ENCODE data around the gene LDLRAD4.
"Not testable (repeated sequence)": the region's sequence is repeated elsewhere in the genome, so short reads cannot be mapped to it uniquely, and the experiment has no call there.

LDLRAD4 gene

DNA sequence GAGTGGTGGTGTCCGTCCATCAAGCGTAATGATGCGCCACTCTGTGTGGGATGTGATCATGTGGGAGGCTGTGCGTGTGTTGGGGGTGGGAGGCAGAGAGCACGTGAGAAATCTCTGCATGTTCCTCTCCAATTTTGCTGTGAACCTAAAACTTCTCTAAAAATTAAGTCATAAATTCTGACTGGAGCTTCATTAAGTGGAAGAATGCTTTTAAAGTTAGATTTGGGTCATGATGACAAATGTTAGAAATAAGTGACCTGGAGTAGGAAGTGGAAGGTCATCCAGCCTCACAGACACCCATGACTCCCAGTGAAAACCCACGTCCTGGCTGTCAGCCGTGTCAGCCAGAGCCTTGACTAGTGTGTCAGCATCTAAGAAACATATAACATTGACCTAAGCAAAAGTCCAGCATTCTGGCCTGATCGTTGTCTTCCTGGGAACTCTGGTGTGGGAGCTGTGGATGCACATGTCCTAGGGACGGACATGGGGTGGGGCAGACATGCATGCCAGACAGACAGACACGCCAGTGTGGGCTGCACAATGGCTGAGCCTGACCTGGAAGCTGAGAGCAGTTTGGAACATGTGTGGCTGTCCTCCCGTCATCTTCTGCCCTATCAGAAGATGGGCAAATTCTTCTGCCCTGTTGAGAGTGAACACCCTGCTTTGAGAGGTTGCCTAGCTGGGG is 262.2 kb downstream of the LDLRAD4 start:
- no peak for DNase-seq

DNA sequence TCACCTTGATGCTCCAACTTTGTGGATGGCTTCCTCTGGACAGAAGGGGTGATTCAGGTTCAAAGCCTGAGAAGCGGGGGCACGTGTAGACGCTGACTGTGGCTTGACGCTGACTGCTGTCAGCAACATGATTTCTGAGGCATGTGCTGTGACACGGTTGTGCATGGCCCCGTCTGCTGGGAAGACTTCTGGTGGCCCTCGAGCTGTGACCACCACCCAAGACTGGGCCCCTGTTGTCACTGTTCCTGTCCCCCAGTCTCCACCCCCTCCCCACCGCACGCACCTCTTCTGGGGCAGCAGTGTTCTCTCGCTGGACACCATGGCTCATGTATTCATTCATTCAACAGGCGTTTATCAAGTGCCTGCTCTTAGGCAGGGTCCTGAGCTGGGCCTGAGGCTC is 262.8 kb downstream of the LDLRAD4 start:
- DNase-seq: no peak

- DNase-seq: no peak
Measured at GRCh38 chr18:13481820-13482617, 263.5 kb downstream of the LDLRAD4 start.

- no peak for DNase-seq
Measured at GRCh38 chr18:13482618-13482945, 264.0 kb downstream of the LDLRAD4 start.

DNA sequence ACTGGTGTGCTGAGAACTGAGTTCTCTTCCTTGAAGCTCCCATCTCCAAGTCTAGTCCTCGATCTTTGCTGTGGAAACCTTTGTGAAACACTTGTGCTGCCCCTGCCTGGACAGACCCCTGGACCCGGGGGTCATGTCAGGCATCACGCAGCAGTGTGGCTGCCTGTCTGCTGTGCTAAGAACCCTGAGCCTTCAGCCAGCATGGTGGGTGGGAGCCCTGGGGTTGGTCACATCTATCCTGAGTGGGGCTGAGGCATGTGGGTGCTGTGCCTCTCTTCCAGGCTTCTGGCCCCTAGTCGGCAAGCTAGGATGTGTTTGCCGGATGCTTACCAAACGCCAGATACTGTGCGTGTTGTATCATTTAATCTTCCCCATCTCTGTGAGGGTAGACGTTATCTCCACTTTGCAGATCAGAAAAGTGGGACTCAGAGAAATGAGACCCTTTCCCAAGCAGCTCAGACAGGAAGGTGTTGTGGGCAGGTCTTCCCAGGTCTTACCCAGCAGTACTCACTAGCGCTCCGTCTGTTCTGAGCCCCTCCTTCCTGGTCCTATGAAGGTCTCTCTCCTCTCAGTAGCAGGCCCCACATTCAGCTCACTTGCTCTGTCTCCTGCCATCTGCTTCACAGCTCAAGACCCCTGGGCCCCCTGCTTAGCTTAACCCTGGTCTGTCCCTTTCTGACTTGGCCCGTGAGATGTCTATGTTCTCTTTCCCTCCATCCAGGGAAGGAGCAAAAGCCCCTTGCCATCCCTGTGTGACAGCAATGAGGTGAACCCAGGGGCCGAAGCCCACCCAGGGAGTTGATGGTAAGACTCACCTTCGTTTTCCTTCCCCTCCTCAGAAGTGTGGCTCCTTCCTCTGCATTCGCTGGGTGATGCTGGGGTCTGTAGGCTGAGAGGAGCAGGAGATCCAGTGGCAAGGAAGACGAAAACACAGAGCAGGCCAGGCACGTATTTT is 265.0 kb downstream of the LDLRAD4 start:
- no peak for DNase-seq

GRCh38 chr18:13485182-13485581 is 266.6 kb downstream of the LDLRAD4 start:
- DNase-seq: no peak

DNA sequence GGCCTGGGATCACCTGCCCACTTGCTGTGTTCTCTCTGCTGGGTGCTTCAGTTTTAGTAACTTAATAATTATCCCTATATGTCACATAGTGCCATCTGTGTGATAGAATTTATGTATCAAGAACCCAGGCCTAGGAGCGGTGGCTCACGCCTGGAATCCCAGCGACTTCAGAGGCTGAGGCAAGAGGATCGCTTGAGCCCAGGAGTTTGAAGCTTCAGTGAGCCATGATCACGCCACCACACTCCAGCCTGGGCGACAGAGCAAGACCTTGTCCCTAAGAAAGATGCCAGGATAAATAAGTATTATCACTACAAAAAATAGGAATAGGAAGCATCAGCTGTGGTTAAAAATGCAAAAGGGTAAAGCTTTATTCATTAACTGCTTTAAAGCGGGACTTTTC is 267.0 kb downstream of the LDLRAD4 start:
- no peak for DNase-seq

DNA sequence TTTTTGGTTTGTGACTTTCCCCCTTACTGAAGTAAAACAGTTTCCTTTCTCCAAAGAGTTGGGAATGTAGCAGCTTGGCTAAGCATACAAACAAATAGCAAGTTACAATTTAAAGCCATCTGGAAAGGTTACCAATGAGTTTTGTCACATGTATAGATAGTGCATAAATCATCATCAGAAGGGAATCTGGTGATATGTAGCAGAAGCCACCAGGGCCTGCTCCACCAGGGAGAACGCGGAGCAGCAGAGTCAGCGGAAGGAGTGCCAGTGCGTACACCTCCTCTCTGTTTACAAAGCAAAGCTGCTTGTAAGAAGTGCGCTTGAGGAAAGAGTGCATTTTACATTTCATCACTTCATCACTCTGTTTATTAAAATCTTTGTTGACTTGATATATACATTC is 267.7 kb downstream of the LDLRAD4 start:
- no peak for DNase-seq

DNA sequence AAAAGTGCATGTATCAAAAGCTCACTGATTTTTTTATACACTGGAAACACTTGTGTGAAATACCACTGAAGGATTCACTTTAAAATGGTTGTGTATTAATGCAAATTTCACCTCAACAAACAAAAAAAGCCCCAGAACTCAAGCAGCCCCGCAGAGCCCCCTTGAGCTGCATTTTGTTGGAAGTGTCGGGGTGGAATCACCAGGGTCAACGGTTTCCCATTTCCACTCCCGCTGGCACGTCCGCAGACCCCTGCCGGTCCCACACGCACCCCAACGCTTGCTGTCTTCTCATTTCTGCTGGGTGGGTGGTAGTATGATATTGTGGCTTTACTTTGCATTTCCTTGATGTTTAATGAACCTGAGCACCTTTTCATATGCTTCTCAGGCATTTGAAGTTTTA is 268.1 kb downstream of the LDLRAD4 start:
- no peak for DNase-seq

- DNase-seq: no peak
Measured at GRCh38 chr18:13487237-13487636, 268.7 kb downstream of the LDLRAD4 start.

GRCh38 chr18:13488281-13488929 is 269.8 kb downstream of the LDLRAD4 start:
- DNase-seq: no peak

GRCh38 chr18:13489303-13489702 is 270.7 kb downstream of the LDLRAD4 start:
- DNase-seq: not testable (repeated sequence)

- DNase-seq: no peak
Measured at GRCh38 chr18:13491138-13491537, 272.6 kb downstream of the LDLRAD4 start.

DNA sequence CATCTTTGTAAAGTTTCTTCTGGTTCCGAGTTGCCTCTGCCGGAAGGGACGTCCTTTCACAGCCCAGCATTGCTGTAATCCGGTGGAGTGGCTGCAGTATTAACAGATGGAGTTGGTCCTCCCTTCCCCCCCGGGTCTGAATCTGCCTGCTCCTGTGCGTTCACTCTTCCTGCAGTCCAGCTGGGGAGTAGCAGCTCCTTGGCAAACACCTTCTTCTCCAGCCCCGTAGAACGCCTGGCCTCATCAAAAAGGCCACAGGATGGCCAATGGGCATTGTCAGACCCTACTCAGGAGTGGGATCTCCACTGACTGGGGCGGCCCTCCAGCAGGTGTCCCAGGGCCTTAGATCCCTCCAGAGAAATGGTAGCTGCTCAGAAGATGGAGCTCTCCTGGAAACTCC is 273.8 kb downstream of the LDLRAD4 start:
- no peak for DNase-seq

- no peak for DNase-seq
Measured at GRCh38 chr18:13493079-13493478, 274.5 kb downstream of the LDLRAD4 start.

DNA sequence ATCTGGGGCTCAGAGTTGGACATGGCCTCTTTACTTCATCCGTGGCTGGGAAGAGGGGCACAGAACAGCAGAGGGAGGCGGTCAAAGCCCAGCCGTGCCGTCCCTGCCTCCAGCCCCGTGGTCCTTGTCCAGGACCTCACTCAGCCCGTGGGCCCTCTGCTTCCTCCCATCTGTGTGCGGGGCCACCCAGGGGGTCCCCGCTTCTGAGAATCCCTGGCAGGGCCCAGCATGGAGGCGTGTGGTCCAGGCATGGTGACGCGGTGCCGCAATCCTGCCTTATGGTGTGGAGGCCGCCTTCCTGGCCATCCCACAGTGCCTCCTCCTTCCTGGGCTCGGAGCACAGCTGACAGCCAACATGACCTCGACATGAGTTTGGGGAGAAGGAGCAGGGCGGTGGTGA is 275.2 kb downstream of the LDLRAD4 start:
- no peak for DNase-seq

DNA sequence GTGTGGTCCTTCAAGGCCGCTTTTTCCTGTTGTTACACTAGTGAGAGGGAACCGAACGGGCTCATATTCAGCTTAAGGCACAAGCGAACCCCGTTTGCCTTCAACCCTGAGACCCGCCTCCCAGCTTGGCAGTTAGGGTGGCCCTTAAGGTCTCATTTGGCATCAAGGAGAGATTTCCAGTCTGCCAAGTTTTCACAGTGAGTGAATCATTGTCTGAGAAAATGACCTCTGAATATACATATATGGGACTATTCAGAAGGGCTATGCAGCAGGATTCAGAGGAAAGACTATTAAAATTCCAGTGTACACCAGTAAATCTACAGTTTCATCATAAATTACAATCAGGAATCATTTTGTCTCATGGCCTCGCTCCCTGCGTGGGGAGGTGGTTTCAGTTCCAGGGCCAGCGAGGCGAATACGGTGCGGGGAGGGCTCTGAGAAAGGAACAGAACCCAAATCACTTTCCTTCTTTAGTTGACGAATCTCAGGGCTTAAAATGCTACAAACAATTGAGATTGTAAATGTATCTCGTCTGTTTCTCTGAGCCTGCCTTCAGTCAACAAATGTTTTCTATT is 276.4 kb downstream of the LDLRAD4 start:
- no peak for DNase-seq

GRCh38 chr18:13495961-13496360 is 277.4 kb downstream of the LDLRAD4 start:
- no peak for DNase-seq

DNA sequence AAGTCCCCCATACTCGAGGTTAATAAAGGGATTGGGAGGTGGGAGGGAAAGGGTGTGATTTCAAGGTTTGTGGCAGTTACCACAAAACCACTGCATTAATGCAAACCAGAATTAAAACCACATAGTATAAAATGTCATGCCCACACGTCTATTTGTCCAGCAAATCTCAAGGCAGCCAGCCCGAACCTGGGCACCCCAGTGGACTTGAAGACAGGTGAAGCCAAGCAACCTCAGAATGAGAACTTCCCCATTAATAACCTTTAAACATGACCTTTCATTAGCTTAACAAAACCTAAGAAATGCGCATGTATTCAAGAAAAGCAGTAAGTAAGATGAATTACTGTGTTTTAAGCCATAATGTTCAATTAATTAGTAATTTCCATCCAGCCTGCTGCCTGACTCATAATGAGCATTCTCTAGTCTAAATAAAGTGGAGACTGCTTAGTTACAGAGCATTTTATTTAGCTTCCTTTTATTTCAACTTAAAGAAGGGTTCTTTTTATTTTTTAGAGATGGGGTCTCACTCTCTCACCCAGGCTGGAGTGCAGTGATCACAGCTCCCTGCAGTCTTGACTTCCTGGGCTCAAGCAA is 278.2 kb downstream of the LDLRAD4 start:
- no peak for DNase-seq

DNA sequence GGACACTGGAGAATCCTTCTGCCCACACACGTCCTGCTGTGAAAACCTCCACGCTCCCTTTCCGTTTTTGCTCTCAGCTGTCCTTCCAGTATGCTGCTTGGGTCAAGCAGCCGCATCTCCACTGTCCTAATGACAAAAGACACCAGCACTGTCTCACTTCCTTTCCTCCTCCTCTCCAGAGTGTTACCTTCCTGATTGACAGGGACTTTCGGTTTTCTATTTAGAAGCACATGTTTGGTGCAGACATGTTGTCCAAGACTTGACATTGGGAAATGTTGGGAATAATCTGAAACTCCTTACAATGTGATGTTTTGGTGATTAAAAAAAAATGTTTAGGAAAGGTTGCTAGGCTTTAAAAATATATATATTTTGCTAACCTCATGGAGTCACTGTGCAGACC is 281.2 kb downstream of the LDLRAD4 start:
- DNase-seq: no peak

- DNase-seq: no peak
Measured at GRCh38 chr18:13500227-13500865, 281.8 kb downstream of the LDLRAD4 start.

Measured in effector CD4-positive, alpha-beta T cell (primary cell).